Motor neuron (in vitro differentiated cells): ENCODE data around the gene NBAS. TPM values are rescaled to one million over a fixed set of nuclear protein-coding genes. Genes with fewer than 3 reads are reported as not detected.
"Not testable (repeated sequence)": the region's sequence is repeated elsewhere in the genome, so short reads cannot be mapped to it uniquely, and the experiment has no call there.

Source experiments
- ATAC-seq, 8 experiments: fragments of 200-7000 bp; cut with Tn5 transposase; replicated peaks in 6 of 8; 2 replicates each; pipeline ENCODE4 v1.8.0; 2021; ENCODE audit warnings: mild to moderate bottlenecking in 8 of 8, moderate library complexity in 8 of 8
- H3K27ac ChIP-seq, 2 donors: fragments of 250-450 bp; sonication (Bioruptor Pico); 2 replicates each; pipeline ENCODE4 v1.9.0; 2021; ENCODE audit warnings: antibody characterized with exemption in 2 of 2, mild to moderate bottlenecking in 2 of 2, moderate library complexity in 1 of 2
- H3K4me1 ChIP-seq, 2 donors: fragments of 250-450 bp; sonication (Bioruptor Pico); replicated peaks in 1 of 2; 2 replicates each; pipeline ENCODE4 v1.6.1; 2021; ENCODE audit warnings: antibody characterized with exemption in 2 of 2, mild to moderate bottlenecking in 2 of 2, moderate library complexity in 1 of 2
- H3K4me3 ChIP-seq, 5 donors: fragments of 250-450 bp; sonication (Bioruptor Pico); 2 replicates each; pipeline ENCODE4 v1.9.0; 2021; ENCODE audit warnings: antibody characterized with exemption in 5 of 5, mild to moderate bottlenecking in 5 of 5, moderate library complexity in 4 of 5
- WGBS, 10 experiments: fragments of 450-650 bp; shearing (Covaris generic); methylation state at CpG; one replicate each; pipeline ENCODE4 v1.0.0; 2022; 5-methylcytosine and 5-hydroxymethylcytosine counted together
- in situ Hi-C, 9 experiments: fragments of 400-800 bp; cut with MboI; loops; one replicate each; pipeline ENCODE4 v1.15.0; 2021; ENCODE audit warnings: low sequenced_read_pairs in 9 of 9, low pct_unique_long_range_greater_than_20kb in 2 of 9; ENCODE audit not compliant: unreplicated experiment in 9 of 9
- total RNA-seq, 8 experiments: library from RNA; unstranded; fragments of 300-600 nt; gene quantifications; 2 replicates each; pipeline versions ENCODE4 v1.2.3 to v1.2.4, GENCODE V29; 2022

The NBAS gene
- total RNA-seq, 8 experiments from 2014 or later: 40.4 to 90.0 (median 71.7) TPM

DNA sequence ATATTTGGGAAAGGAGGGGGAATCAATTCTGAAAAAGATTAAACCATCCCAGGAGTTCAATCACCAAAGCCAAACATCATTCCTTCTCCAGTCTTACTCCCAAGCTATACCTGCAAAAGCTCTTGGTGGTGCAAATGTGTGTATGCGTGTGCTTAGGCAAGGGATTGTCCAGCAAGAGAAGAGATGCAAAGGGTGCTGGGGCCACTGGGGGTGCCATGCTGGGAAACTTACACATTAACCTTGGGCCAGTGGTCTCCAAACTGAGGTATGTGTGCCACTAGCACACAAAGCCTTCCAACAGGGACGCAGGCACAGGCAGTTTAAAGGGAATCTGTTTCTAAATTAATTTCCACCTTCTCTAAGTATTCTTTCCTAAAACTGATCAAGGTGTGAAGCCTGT, 307.9 kb downstream of the NBAS start:
- H3K4me1 ChIP-seq: no peaks in the 10 kb centered on the region
- H3K27ac ChIP-seq: no peak overlapping the region
- ATAC-seq: no peak
- no peak overlapping the region for H3K4me3 ChIP-seq
- WGBS, 10 experiments: 83 to 100% (median 88%) methylated on average over 1 to 2 of the region's 2 CpGs; no CpG with 5 or more reads in 6 of the 10 experiments
- in situ Hi-C loops: no loop called here

- 80 to 100% (median 93%) methylated on average over 1 to 3 of the region's 3 CpGs; no CpG with 5 or more reads in 1 of the 10 experiments for WGBS, 10 experiments
- in situ Hi-C loops: no loop called here
- ATAC-seq: peak in 2 of 8 experiments; percentile 26 to 59
- Histone ChIP-seq H3K4me3 (no peak overlapping the region), H3K27ac (no peak overlapping the region), H3K4me1 (no peaks in the 10 kb centered on the region)
Observed at GRCh38 chr2:15251753-15252152, 309.4 kb downstream of the NBAS start.

DNA sequence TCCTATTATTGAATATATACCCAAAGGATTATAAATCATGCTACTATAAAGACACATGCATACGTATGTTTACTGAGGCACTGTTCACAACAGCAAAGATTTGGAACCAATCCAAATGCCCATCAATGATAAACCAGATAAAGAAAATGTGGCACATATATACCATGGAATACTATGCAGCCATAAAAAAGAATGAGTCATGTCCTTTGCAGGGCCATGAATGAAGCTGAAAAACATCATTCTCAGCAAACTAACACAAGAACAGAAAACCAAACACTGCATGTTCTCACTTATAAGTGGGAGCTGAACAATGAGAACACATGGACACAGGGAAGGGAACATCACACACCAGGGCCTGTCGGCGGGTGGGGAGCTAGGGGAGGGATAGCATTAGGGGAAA, 310.2 kb downstream of the NBAS start:
- in situ Hi-C loops, ATAC-seq, H3K4me3 ChIP-seq, H3K4me1 ChIP-seq, H3K27ac ChIP-seq: not testable (repeated sequence)
- 67 to 100% (median 91%) methylated on average over 1 to 3 of the region's 3 CpGs; no CpG with 5 or more reads in 4 of the 10 experiments for WGBS, 10 experiments

GRCh38 chr2:15246870-15247269, 314.3 kb downstream of the NBAS start:
- no peak overlapping the region for H3K27ac ChIP-seq
- WGBS, 10 experiments: 90 to 100% (median 95%) methylated on average over 1 to 5 of the region's 5 CpGs; no CpG with 5 or more reads in 1 of the 10 experiments
- H3K4me1 ChIP-seq: peaks cover 0 to 5% of the 10 kb centered on the region in 2 donors
- no peak for ATAC-seq
- no peak overlapping the region for H3K4me3 ChIP-seq
- in situ Hi-C loops: no loop called here

DNA sequence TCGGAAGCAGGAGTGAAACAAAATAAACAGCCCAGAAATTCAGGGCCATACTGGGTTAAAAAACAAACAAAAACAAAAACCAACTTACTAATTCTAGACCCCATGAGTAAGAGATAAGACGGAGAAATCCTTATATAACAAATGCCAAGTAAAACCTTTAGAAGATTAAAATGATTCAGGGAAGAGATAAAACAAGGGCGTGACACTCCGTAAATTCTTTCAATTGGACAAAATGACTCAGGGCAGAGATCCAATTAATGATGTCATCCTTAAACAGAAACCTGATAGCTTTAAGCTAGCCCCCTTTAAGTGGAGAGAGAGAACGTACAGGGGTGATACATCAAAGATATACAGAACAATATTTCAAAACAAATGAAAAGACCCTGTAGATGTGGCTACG, 317.4 kb downstream of the NBAS start:
- peaks cover 0 to 5% of the 10 kb centered on the region in 2 donors for H3K4me1 ChIP-seq
- H3K27ac ChIP-seq: no peak overlapping the region
- in situ Hi-C loops: no loop called here
- H3K4me3 ChIP-seq: no peak overlapping the region
- peak in 3 of 8 experiments; percentile 68 to 85 (median 82) for ATAC-seq
- 61 to 92% (median 82%) methylated on average over 2 to 6 of the region's 6 CpGs for WGBS, 10 experiments

- in situ Hi-C loops: no loop called here
- Histone ChIP-seq H3K4me1 (peaks cover 0 to 5% of the 10 kb centered on the region in 2 donors), H3K4me3 (no peak overlapping the region), H3K27ac (no peak overlapping the region)
- WGBS, 10 experiments: 71 to 100% (median 97%) methylated on average over 1 to 3 of the region's 3 CpGs; no CpG with 5 or more reads in 4 of the 10 experiments
- peak in 1 of 8 experiments; percentile 31 for ATAC-seq
Observed at GRCh38 chr2:15242936-15243461, 318.1 kb downstream of the NBAS start.

- ATAC-seq: no peak
- 74 to 100% (median 83%) methylated on average over 1 to 3 of the region's 3 CpGs; no CpG with 5 or more reads in 1 of the 10 experiments for WGBS, 10 experiments
- H3K27ac ChIP-seq: no peak overlapping the region
Observed at GRCh38 chr2:15241929-15242328, 319.2 kb downstream of the NBAS start.

GRCh38 chr2:15241201-15241600, 319.9 kb downstream of the NBAS start:
- ATAC-seq: no peak
- in situ Hi-C loops: no loop called here
- Histone ChIP-seq H3K27ac (no peak overlapping the region), H3K4me3 (no peak overlapping the region), H3K4me1 (peaks cover 0 to 5% of the 10 kb centered on the region in 2 donors)
- WGBS, 10 experiments: 67 to 100% (median 88%) methylated on average over 1 of the region's 1 CpG; no CpG with 5 or more reads in 1 of the 10 experiments

More at GRCh38 chr2:15241929-15242328, 319.2 kb downstream of the NBAS start:
- in situ Hi-C loops: no loop called here
- H3K4me3 ChIP-seq: no peak overlapping the region
- peaks cover 0 to 5% of the 10 kb centered on the region in 2 donors for H3K4me1 ChIP-seq

- no peaks in the 10 kb centered on the region for H3K4me1 ChIP-seq
- in situ Hi-C loops: no loop called here
- WGBS, 10 experiments: 81 to 100% (median 98%) methylated on average over 3 to 5 of the region's 5 CpGs; no CpG with 5 or more reads in 1 of the 10 experiments
Observed at GRCh38 chr2:15238028-15238427, 323.1 kb downstream of the NBAS start.

GRCh38 chr2:15230599-15231192, 330.4 kb downstream of the NBAS start:
- Histone ChIP-seq H3K4me3 (no peak overlapping the region), H3K4me1 (no peaks in the 10 kb centered on the region), H3K27ac (no peak overlapping the region)
- 56 to 100% (median 96%) methylated on average over 1 to 4 of the region's 7 CpGs; no CpG with 5 or more reads in 1 of the 10 experiments for WGBS, 10 experiments
- in situ Hi-C loops: no loop called here
- ATAC-seq: peak in 2 of 8 experiments; percentile 31 to 69

More at GRCh38 chr2:15238028-15238427, 323.1 kb downstream of the NBAS start:
- no peak overlapping the region for H3K27ac ChIP-seq
- H3K4me3 ChIP-seq: no peak overlapping the region
- no peak for ATAC-seq

DNA sequence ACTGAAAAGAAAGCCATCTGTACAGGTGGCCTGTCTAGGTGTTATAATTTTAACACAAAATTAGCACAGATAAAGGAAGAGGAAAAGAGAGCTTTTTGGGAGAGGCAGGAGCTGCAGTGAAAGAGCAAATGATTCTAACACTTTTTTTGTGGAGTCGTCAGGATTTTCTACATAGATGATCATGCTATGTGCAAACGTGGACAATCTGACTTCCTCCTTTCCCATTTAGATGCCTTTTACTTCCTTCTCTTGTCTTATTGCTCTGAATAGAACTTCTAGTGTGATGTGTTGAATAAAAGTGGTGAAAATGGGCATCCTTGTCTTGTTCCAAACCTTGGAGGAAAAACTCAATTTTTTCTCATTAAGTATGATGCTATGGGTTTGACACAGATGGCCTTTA, 334.5 kb downstream of the NBAS start:
- in situ Hi-C loops: no loop called here
- Histone ChIP-seq H3K4me1 (peaks cover 0 to 3% of the 10 kb centered on the region in 2 donors), H3K27ac (no peak overlapping the region), H3K4me3 (no peak overlapping the region)
- no peak for ATAC-seq
- 60 to 100% (median 93%) methylated on average over 1 to 2 of the region's 2 CpGs; no CpG with 5 or more reads in 1 of the 10 experiments for WGBS, 10 experiments

GRCh38 chr2:15225131-15225530, 336.0 kb downstream of the NBAS start:
- H3K4me3 ChIP-seq: no peak overlapping the region
- in situ Hi-C loops: no loop called here

DNA sequence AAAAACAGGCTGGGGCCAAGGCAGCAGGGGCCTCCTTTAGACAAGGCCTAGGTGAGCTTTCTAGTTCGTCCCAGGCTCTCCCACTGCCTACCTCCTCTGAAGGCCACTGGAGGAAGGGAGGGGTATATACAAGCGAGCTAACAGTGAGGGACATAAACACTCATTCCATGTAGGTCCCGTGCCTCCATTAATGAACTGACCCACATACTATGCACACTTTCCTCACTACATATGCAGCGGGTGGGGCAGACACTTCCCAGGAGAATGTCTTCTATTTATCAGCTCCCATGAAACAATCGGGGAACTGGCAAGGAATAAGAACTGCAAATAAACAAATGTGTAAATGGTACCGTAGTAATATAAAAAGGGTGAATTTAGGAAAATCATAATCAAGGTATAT, 336.5 kb downstream of the NBAS start:
- Histone ChIP-seq H3K27ac (no peak overlapping the region), H3K4me1 (peaks cover 0 to 3% of the 10 kb centered on the region in 2 donors), H3K4me3 (no peak overlapping the region)
- in situ Hi-C loops: no loop called here
- 28 to 100% (median 94%) methylated on average over 1 to 5 of the region's 6 CpGs; no CpG with 5 or more reads in 1 of the 10 experiments for WGBS, 10 experiments
- peak in 3 of 8 experiments; percentile 29 to 84 (median 56) for ATAC-seq

More at GRCh38 chr2:15225131-15225530, 336.0 kb downstream of the NBAS start:
- no peak overlapping the region for H3K27ac ChIP-seq
- 70 to 100% (median 89%) methylated on average over 1 to 4 of the region's 4 CpGs for WGBS, 10 experiments
- peaks cover 0 to 3% of the 10 kb centered on the region in 2 donors for H3K4me1 ChIP-seq
- ATAC-seq: no peak
